ENCODE measurements around the gene SLC29A1.

The SLC29A1 gene

DNA sequence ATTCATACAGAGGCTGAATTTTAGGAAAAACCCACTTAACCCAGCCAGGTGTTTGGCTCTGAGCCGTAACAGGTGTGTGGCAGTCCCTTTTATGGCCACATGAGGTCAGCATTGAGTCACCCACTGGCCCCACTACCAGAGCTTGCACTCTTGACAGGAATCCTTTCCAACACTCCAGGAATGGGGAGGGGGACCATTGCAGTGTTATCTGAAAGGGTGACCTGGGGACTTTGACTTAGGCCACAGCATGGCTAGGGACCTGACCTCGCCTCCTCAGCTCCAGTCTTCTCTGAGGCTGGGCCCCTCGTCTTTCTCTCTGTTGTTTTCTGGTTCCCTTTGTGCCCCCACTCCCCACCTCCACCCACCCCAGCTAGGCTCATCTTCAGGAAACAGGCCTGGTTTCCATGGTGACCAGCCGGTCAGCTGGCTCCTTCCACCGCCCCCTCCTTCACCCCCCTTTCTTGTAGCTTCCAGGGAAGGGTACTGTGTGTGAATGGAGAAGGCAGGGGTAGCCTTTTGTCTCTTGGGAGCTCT lies 44.8 kb downstream of the SLC29A1 start:
- DNase-seq (ENCODE audit: low read depth): no peak

DNA sequence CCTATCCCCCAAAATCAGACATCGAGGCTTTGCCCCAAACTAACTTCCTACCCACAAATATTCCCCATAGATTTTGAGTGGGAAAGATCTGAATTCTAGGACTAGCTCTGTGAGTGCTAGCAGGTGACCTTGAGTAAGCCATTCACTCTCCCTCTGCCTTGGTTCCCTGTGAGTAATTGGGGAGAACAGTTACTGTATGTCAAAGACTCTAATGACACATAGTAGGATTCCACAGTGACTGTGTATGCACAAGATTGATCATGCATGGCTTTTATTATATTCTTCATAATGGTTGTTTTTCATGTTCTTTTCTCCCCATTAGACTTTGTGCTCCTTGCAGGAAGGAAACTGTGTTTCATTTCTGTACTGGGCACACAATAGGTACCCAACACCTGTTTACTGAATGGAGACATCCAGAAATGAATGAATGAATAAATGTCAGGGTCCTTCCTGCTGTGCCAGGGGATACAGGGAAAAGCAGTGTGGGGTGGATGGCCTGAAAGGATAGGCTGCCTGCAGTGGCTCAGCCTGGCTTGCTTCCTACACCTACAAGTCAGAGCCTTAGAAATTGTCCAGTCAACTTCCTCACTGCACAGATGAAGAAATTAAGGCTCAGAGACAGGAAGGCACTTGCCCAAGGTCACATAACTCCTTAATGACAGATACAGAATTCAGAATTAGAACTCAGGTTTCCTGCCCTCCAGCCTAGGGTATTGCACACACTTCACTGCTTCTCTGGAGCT lies 46.0 kb downstream of the SLC29A1 start:
- no peak for DNase-seq (ENCODE audit: low read depth)

- DNase-seq (ENCODE audit: low read depth): no peak
These were observed 46.6 kb downstream of the SLC29A1 start, which contains the start of gene TMEM151B for GRCh38 chr6:44269921-44270525. Gene TMEM151B, plus strand, starts transcription at chr6:44270450. Its CDS starts 293 bp downstream, at chr6:44270743.

DNA sequence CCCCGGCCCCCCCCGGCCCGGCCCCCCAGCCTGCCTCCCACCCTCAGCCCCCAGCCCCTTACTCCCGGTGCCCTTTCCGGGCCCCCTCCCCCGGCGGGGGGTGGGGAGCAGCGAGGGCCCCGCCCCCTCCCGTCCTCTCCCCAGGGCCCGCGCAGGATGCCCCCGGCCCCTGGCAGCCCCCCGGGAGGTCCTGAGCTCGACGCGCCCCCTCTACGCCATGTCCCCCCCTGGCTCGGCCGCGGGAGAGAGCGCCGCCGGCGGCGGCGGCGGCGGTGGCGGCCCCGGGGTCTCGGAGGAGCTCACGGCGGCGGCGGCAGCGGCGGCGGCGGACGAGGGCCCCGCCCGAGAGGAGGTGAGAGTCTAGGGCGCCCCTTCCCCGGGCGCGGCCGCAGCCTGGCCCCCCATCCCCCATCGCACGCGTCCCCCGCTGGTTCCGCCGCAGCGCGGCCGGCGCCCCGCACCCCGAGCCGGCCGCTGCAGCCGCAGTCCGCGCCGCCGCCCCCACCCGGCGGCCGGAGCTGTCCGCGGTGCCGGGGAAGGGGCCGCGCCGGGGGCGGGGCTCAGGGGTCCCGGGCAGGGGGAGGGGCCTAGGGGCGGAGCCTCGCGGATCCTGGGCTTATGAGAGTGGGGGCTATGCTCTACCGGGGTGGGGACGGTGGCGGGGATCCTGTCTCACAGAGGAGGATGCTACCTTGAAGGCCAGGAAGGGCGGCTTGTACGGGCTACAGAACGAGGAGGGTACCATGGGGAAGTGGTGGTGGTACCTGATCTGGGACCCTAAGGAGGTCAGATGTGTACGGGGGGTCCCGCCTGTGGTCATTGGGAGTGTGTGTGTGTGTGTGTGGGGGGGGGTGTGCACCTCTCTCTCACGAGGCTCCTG lies 47.4 kb downstream of the SLC29A1 start:
- no peak for DNase-seq (ENCODE audit: low read depth)

DNA sequence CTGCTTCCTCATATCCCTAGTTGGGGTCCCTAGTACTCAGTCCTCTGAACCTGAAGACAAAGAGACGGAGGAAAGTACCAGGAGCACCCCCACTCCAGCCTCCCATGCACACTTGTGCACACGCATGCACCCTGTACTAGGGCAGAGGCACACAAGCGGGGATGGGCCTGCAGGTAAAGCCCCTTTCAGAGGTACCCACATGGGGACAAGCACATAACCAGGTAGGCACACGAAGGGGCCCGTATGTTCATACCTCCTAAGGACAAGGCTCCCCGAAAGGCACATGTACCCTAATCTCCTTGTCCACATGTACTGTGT lies 48.0 kb downstream of the SLC29A1 start:
- no peak for DNase-seq (ENCODE audit: low read depth)

GRCh38 chr6:44271914-44272313 lies 48.5 kb downstream of the SLC29A1 start:
- DNase-seq (ENCODE audit: low read depth): no peak

DNA sequence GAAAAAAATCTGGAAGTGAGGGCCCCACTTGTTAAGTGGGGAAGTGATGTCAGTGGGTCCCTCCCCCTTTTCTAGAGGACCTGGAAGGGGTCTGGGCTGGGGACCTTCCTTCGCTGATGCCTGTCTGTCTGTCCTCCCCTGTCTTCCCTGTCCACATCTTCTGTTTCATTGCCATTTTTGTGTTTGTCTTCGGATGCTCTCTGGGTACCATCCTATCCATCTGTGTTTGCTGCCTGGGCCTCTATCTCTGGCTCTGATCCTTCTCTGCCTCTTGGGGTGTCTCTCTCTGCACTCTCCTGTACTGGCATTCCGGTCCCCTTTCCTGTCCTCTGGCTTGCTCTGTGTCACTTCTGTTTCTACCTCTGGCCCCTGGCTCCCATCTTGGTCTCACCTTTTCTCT lies 49.1 kb downstream of the SLC29A1 start:
- no peak for DNase-seq (ENCODE audit: low read depth)

GRCh38 chr6:44272999-44273566 lies 49.7 kb downstream of the SLC29A1 start:
- DNase-seq (ENCODE audit: low read depth): no peak

GRCh38 chr6:44273617-44274016 lies 50.2 kb downstream of the SLC29A1 start:
- DNase-seq (ENCODE audit: low read depth): no peak

DNA sequence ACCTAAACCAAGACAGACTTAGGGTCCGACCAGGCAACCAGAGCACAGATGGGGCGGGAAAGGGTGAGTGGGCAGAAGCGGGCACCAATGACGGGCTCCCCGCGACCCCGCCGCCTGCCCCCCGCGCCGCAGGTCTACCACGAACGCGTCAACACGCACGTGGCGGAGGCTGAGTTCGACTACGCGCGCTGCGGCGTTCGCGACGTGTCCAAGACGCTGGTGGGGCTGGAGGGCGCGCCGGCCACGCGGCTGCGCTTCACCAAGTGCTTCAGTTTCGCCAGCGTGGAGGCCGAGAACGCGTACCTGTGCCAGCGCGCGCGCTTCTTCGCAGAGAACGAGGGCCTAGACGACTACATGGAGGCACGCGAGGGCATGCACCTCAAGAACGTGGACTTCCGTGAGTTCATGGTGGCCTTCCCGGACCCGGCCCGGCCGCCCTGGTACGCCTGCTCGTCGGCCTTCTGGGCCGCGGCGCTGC lies 51.9 kb downstream of the SLC29A1 start:
- DNase-seq (ENCODE audit: low read depth): no peak

- no peak for DNase-seq (ENCODE audit: low read depth)
These were observed 52.6 kb downstream of the SLC29A1 start for GRCh38 chr6:44275749-44276648.

DNA sequence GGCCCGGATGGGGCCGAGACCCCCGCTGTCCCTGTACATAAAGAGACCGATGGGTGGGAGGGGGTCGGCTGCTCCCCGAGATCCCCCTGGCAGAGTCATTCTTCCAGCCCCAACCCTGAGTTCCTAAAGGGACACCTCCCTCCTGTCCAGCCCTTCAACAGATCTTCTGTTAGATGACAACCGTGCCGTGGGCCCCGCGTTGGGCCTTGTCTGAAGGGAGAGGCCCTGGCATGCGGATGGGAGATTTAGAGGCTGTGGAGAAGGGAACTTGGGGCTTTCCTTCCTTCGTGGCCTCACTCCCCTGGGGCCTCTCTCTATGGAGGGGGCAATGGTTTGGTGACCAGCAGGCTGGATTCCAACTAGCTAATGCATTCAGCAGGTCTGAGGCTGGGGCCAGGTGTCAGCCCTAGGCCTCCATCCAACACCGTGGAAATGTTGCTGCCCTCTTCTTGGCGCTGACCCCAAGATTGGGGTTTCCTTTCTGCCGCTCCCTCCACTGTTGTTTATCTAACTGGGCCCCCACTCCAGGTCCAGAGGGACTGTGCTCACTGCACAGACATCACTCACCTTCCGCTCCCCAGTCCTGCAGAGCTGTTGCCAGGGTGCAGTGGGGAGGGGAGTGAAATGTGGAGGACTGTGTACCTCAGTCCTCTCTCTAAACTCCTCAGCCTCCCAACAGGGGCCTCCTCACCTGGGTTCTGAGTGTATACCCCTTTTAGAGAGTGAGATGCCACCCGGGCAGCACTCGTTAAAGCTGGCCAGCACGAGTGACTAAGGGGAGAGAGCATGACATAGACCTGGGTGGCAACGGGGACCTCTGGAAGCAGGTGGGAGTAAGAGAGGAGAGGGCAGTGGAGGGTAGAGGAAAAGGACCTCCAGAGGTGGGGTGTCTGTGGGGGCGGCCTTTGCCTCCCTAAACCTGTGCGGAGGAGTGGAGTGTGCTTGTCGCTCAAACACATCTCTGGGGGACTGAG lies 53.6 kb downstream of the SLC29A1 start:
- no peak for DNase-seq (ENCODE audit: low read depth)

DNA sequence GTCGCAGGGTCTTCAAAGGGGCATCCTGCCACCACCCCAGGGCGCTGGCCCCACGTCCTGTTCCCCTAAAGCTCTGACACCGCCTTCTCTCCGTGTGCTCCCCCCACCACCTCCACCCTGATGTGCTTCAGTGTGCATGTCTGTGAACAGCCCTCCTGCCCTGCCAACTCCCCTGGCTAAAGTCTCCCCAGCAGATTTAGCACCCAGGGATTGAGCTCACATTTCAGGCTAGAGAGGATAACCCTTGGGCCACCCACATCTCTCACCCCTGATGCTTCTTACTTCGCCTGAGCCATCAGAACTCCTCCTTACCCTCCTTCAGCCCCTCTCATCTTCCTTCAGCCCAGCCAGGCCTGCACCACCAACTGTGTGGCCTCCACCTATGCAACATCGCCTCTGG lies 54.4 kb downstream of the SLC29A1 start:
- DNase-seq (ENCODE audit: low read depth): no peak

- DNase-seq (ENCODE audit: low read depth): no peak
These were observed 54.9 kb downstream of the SLC29A1 start for GRCh38 chr6:44278315-44278714.

DNA sequence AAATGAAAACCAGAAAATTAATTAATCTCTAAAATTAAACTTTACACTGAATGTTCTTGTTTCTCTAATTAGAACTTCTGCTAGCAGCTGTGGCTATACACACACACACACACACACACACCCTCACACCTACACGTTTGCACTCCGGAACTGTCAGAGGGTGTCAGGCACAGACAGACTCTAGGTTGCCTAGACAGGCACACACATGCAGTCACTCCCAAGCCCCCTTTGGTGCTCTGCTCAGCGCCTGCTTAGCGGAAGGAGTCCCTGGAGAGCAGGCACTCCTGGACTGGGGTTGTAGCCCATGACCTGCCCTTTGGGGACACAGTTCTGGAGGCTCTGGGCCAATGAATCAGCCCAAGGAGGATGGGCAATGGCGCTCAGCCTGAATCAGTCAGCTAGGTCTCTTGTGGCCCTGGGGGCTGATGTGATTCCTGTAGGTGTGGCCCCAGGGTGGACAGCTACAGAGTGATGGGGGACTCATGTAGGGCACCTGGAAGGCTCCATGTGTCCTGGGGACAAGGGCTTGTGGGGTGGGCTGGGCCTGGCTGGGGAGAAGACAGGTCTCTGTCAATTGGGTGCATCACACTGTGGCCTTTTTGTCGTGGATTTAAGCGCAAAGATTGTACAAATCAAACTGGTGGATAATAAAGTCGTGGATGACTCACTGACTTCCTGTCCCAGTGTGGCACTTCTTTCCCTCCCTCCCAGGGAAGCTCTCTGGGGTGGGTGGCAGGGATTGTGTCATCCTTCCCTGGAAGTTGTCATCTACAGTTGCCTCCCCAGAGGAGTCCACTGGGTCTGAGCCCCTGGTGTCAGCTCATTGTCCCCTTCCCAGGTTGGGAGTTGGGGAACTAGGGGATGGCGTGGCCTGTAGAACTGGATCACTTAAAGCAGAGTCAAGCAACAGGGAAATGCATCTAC lies 55.6 kb downstream of the SLC29A1 start:
- no peak for DNase-seq (ENCODE audit: low read depth)

Data from activated T-helper 9 cell treated with anti-CD3 and anti-CD28 coated beads, Interleukin-2, amount 50 U/mL, for 16 hours (primary cell).